ENCODE data around the gene AQP7. TPM values are rescaled to one million over a fixed set of nuclear protein-coding genes. Genes with fewer than 3 reads are reported as not detected.

Gene AQP7
- total and polyA plus RNA-seq, 9 of the 15 experiments (the other 6 are each of a cell fraction or from before 2014, with no cell fraction given) = 0.04 to 0.53 (median 0.07) TPM; not detected in 4

DNA sequence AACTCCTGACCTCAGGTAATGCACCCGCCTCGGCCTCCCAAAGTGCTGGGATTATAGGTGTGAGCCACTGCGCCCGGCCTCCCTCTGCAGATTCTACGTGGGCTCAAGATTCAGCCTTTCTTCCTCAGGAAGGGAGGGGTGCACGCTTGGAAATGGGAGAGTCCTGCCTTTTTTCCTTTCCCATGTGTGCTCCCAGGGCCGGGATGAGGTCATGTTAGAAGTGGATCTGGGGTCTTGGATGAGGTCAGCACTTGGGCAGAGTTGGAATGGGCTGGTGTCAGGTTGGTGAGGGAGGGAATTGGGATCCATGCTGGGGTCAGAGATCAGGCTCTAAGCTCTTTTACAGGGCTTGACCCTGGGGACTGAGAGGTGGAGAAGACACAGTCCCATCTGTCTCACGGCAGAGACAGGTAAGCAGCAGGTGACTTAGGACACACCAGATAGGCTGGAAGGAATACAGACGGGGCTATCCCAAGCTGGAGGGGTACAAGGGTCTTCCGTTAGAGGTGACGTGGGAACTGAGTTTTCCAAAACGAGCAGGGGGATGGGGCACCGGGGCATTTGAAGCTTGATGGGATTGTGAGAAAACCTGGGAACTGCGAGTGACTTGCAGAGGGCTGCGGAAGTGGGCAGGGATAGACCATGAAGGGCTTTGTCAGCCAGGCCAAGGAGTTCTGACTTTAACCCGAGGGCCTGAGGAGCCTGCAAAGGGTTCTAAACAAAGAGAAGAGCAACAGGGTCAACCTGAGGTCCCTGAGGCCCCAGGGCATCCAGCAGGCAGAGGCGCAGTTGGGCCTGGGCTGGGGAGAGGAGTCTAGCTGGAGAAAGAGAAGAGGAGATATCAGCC, 1.8 kb upstream of the AQP7 start:
- ATAC-seq = no peak
- Histone ChIP-seq H3K4me3 (no peak overlapping the region), H3K27me3 (ENCODE audit: control insufficient read depth in 2 of 2, insufficient read depth in 2 of 2, low read length in 2 of 2) (no peaks in the 10 kb centered on the region), H2AFZ (ENCODE audit: low read depth, low read length) (no peak overlapping the region), H3K27ac (ENCODE audit: extremely low read depth, low read depth, low read length) (no peak overlapping the region), H3K4me2 (ENCODE audit: insufficient read depth, low read length) (no peak overlapping the region), H4K20me1 (replicated peaks; ENCODE audit: control insufficient read depth, insufficient read depth, low read length) (no peaks in the 10 kb centered on the region), H3K9me3 (replicated peaks; ENCODE audit: control insufficient read depth, insufficient read depth, low read depth, low read length) (no peaks in the 10 kb centered on the region), H3K36me3 (ENCODE audit: control insufficient read depth, insufficient read depth, low read length) (no peaks in the 10 kb centered on the region), H3K79me2 (ENCODE audit: control insufficient read depth, insufficient read depth, low read length) (no peaks in the 10 kb centered on the region), H3K9me1 (ENCODE audit: control insufficient read depth, insufficient read depth, low read length) (no peaks in the 10 kb centered on the region), H3K9ac (ENCODE audit: insufficient read depth in 1 of 2, low read depth in 2 of 2, low read length in 2 of 2) (peak overlapping the region in 1 of 2 experiments; percentile 26; a peak in 1 of 4 replicates), H3K4me1 (replicated peaks in 1 of 2; ENCODE audit: control insufficient read depth in 2 of 2, insufficient read depth in 2 of 2, low read length in 2 of 2) (peaks cover 2 to 35% of the 10 kb centered on the region in 2 experiments; a peak in 2 of 5 replicates)
- ChIA-PET POLR2A (interaction anchor here (0.6 to 1.0 kb wide), 2 partner anchors 29 to 57 kb away, joined by 3 read pairs; no protein-coding TSS in a partner anchor), CTCF (ENCODE audit: low intra/inter-chr PET ratio) (interaction anchor here (0.7 kb wide), 1 partner anchor 27 kb away, joined by 6 read pairs; no protein-coding TSS in a partner anchor)
- in situ Hi-C loops (cut with MboI) = loop anchor here (10.0 kb wide), 1 partner anchor 61 kb away; no protein-coding TSS in a partner anchor
- WGBS (ENCODE audit: insufficient coverage, low coverage, missing lambda C conversion rate) = 68% methylated on average over 16 of the region's 17 CpGs
- intact Hi-C loops (cut with micrococcal nuclease) = loop anchor here (1.0 to 10.0 kb wide), 3 partner anchors 43 to 221 kb away; partner anchors contain the start of gene AQP3
- peak in 1 of 4 experiments; percentile 3 for DNase-seq (ENCODE audit: extremely low read depth in 1 of 4, low spot score in 3 of 4)
- BruUV-seq (replicated peaks) = no TSS peak
- no peak for FAIRE-seq
- TF ChIP-seq SRSF3 (IDR thresholded peaks at IDR 0.05; ENCODE audit: insufficient read depth, low read length) (no peak), RNF2 (IDR thresholded peaks at IDR 0.05) (no peak), ELF4 (CRISPR knock-in tag; IDR thresholded peaks at IDR 0.05) (no peak), SMARCC2 (IDR thresholded peaks at IDR 0.05; ENCODE audit: low read depth) (no peak), ZNF212 (CRISPR knock-in tag; IDR thresholded peaks at IDR 0.05) (no peak), RFX5 (IDR thresholded peaks at IDR 0.05; ENCODE audit: low read depth, low read length) (no peak), IFI16 (CRISPR knock-in tag; IDR thresholded peaks at IDR 0.05) (no peak), HNRNPL (IDR thresholded peaks at IDR 0.05; ENCODE audit: low read depth, low read length) (no peak), PRPF4 (IDR thresholded peaks at IDR 0.05; ENCODE audit: insufficient read depth, low read depth, low read length, poor library complexity, severe bottlenecking) (no peak)
- TF ChIP-seq, protein P1, sequence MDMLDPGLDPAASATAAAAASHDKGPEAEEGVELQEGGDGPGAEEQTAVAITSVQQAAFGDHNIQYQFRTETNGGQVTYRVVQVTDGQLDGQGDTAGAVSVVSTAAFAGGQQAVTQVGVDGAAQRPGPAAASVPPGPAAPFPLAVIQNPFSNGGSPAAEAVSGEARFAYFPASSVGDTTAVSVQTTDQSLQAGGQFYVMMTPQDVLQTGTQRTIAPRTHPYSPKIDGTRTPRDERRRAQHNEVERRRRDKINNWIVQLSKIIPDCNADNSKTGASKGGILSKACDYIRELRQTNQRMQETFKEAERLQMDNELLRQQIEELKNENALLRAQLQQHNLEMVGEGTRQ (CRISPR knock-in tag; IDR thresholded peaks at IDR 0.05) = no peak
- TF ChIP-seq, protein P2, sequence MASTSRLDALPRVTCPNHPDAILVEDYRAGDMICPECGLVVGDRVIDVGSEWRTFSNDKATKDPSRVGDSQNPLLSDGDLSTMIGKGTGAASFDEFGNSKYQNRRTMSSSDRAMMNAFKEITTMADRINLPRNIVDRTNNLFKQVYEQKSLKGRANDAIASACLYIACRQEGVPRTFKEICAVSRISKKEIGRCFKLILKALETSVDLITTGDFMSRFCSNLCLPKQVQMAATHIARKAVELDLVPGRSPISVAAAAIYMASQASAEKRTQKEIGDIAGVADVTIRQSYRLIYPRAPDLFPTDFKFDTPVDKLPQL (IDR thresholded peaks at IDR 0.05; ENCODE audit: extremely low read depth, insufficient read length) = no peak
- TF ChIP-seq, protein P3, sequence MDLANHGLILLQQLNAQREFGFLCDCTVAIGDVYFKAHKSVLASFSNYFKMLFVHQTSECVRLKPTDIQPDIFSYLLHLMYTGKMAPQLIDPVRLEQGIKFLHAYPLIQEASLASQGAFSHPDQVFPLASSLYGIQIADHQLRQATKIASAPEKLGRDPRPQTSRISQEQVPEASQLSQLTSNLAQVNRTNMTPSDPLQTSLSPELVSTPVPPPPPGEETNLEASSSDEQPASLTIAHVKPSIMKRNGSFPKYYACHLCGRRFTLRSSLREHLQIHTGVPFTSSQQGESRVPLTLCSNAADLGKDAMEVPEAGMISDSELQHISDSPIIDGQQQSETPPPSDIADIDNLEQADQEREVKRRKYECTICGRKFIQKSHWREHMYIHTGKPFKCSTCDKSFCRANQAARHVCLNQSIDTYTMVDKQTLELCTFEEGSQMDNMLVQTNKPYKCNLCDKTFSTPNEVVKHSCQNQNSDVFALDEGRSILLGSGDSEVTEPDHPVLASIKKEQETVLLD (IDR thresholded peaks at IDR 0.05) = no peak
- TF ChIP-seq, protein P4, sequence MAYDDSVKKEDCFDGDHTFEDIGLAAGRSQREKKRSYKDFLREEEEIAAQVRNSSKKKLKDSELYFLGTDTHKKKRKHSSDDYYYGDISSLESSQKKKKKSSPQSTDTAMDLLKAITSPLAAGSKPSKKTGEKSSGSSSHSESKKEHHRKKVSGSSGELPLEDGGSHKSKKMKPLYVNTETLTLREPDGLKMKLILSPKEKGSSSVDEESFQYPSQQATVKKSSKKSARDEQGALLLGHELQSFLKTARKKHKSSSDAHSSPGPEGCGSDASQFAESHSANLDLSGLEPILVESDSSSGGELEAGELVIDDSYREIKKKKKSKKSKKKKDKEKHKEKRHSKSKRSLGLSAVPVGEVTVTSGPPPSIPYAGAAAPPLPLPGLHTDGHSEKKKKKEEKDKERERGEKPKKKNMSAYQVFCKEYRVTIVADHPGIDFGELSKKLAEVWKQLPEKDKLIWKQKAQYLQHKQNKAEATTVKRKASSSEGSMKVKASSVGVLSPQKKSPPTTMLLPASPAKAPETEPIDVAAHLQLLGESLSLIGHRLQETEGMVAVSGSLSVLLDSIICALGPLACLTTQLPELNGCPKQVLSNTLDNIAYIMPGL (CRISPR knock-in tag; IDR thresholded peaks at IDR 0.05) = no peak
- TF ChIP-seq, protein P5, sequence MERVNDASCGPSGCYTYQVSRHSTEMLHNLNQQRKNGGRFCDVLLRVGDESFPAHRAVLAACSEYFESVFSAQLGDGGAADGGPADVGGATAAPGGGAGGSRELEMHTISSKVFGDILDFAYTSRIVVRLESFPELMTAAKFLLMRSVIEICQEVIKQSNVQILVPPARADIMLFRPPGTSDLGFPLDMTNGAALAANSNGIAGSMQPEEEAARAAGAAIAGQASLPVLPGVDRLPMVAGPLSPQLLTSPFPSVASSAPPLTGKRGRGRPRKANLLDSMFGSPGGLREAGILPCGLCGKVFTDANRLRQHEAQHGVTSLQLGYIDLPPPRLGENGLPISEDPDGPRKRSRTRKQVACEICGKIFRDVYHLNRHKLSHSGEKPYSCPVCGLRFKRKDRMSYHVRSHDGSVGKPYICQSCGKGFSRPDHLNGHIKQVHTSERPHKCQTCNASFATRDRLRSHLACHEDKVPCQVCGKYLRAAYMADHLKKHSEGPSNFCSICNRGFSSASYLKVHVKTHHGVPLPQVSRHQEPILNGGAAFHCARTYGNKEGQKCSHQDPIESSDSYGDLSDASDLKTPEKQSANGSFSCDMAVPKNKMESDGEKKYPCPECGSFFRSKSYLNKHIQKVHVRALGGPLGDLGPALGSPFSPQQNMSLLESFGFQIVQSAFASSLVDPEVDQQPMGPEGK (CRISPR knock-in tag; IDR thresholded peaks at IDR 0.05; ENCODE audit: borderline replicate concordance) = no peak
